Liver (tissue), 3 donors: ENCODE measurements around the gene MESP1.

Experiments used
- ATF3 ChIP-seq: IDR thresholded peaks from 2 replicates; pipeline ENCODE4 v1.6.1; 2016; ENCODE audit warnings: antibody characterized with exemption
- CTCF ChIP-seq: fragments of 150-350 bp; IDR thresholded peaks from 2 replicates; pipeline ENCODE4 v1.5.1; 2017; ENCODE audit warnings: improper control_type of control experiment, low read depth, low read length; ENCODE audit not compliant: missing input control
- EGR1 ChIP-seq, 2 donors: IDR thresholded peaks; 2 replicates each; pipeline ENCODE4 v1.6.1; 2016 to 2018; ENCODE audit warnings: antibody characterized with exemption in 2 of 2, low read depth in 2 of 2
- GABPA ChIP-seq, 2 donors: IDR thresholded peaks in 1 of 2; conservative IDR thresholded peaks in 1 of 2; 2 replicates each; pipeline ENCODE4 v1.6.1; 2016; ENCODE audit warnings: antibody characterized with exemption in 2 of 2, mild to moderate bottlenecking in 1 of 2, moderate library complexity in 1 of 2
- HNF4A ChIP-seq, 2 donors: conservative IDR thresholded peaks; 2 replicates each; pipeline ENCODE4 v1.6.1; 2016; ENCODE audit warnings: antibody characterized with exemption in 2 of 2, mild to moderate bottlenecking in 2 of 2
- JUND ChIP-seq, 2 donors: IDR thresholded peaks; 2 replicates each; pipeline ENCODE4 v1.6.1; 2016; ENCODE audit warnings: antibody characterized with exemption in 2 of 2
- MAX ChIP-seq: IDR thresholded peaks from 2 replicates; pipeline ENCODE4 v1.6.1; 2016; ENCODE audit warnings: antibody characterized with exemption
- NR2F2 ChIP-seq: IDR thresholded peaks from 2 replicates; pipeline ENCODE4 v1.6.1; 2016; ENCODE audit warnings: antibody characterized with exemption
- RAD21 ChIP-seq, 2 donors: IDR thresholded peaks; 2 replicates each; pipeline ENCODE4 v1.6.1; 2016; ENCODE audit warnings: antibody characterized with exemption in 2 of 2, mild to moderate bottlenecking in 2 of 2
- REST ChIP-seq: IDR thresholded peaks from 2 replicates; pipeline ENCODE4 v1.6.1; 2016; ENCODE audit warnings: antibody characterized with exemption, mild to moderate bottlenecking
- RXRA ChIP-seq, 2 donors: IDR thresholded peaks; 2 replicates each; pipeline ENCODE4 v1.6.1; 2017 to 2018; ENCODE audit warnings: antibody characterized with exemption in 2 of 2, mild to moderate bottlenecking in 1 of 2
- SP1 ChIP-seq: IDR thresholded peaks from 2 replicates; pipeline ENCODE4 v1.6.1; 2018; ENCODE audit warnings: antibody characterized with exemption, mild to moderate bottlenecking
- TAF1 ChIP-seq: conservative IDR thresholded peaks from 2 replicates; pipeline ENCODE4 v1.6.1; 2016; ENCODE audit warnings: antibody characterized with exemption, mild to moderate bottlenecking
- YY1 ChIP-seq: IDR thresholded peaks from 2 replicates; pipeline ENCODE4 v1.6.1; 2016; ENCODE audit warnings: antibody characterized with exemption, mild to moderate bottlenecking
- donor health status: healthy.
- donor health status: healthy.

GRCh38 chr15:89781891-89782618, 31.0 kb upstream of the MESP1 start:
- TF ChIP-seq CTCF, result no peak
- peak; percentile 39 for TF ChIP-seq SP1
- TF ChIP-seq ATF3, result no peak
- TF ChIP-seq HNF4A (conservative IDR thresholded peaks at IDR 0.05), result peak; percentile 76 to 79
- peak; percentile 70 for TF ChIP-seq YY1
- no peak for TF ChIP-seq TAF1
- TF ChIP-seq JUND (IDR thresholded peaks at IDR 0.05), result no peak
- TF ChIP-seq MAX, result no peak
- peak in 1 of 2 donors; percentile 26 for TF ChIP-seq RAD21 (IDR thresholded peaks at IDR 0.05)
- TF ChIP-seq RXRA (IDR thresholded peaks at IDR 0.05), result peak; percentile 27 to 55
- TF ChIP-seq EGR1 (IDR thresholded peaks at IDR 0.05; ENCODE audit: low read depth in 2 of 2), result no peak
- TF ChIP-seq REST, result peak; percentile 30
- no peak for TF ChIP-seq GABPA (IDR thresholded peaks at IDR 0.05 in 1 of 2, conservative IDR thresholded peaks at IDR 0.05 in 1 of 2)
- peak; percentile 25 for TF ChIP-seq NR2F2
